ENCODE results near the gene RBM33.

GRCh38 chr7:155825336-155825735, 180.9 kb downstream of the RBM33 start:
- no peak for TF ChIP-seq CTCF (conservative IDR thresholded peaks at IDR 0.05)
- TF ChIP-seq ZFX (IDR thresholded peaks at IDR 0.05) = no peak

All from C4-2B (cell line).